ENCODE measurements around the gene XPO1.

- TF ChIP-seq CTCF (conservative IDR thresholded peaks at IDR 0.05 in 1 of 2, IDR thresholded peaks at IDR 0.05 in 1 of 2; ENCODE audit: extremely low read depth in 1 of 2, insufficient read depth in 1 of 2, low read depth in 1 of 2, low read length in 2 of 2) (no peak), EZH2 (IDR thresholded peaks at IDR 0.05; ENCODE audit: borderline replicate concordance, low read length) (no peak)
Observed at GRCh38 chr2:61434314-61434713, 103.8 kb downstream of the XPO1 start.
